Stimulated activated CD8-positive, alpha-beta memory T cell treated with anti-CD3 and anti-CD28 coated beads, Interleukin-15, amount 100 ng/mL, for 1 hour (primary cell): Measurements from ENCODE around the gene TBC1D9.

Experiments
- DNase-seq: peaks from one replicate; pipeline ENCODE4 v3.0.0-alpha.2; 2020; ENCODE audit warnings: low read depth

TBC1D9 gene

GRCh38 chr4:140690093-140690492 is 66.1 kb downstream of the TBC1D9 start:
- no peak for DNase-seq

GRCh38 chr4:140689623-140690022 is 66.6 kb downstream of the TBC1D9 start:
- DNase-seq, result no peak

- no peak for DNase-seq
Measured at GRCh38 chr4:140688711-140689598, 67.2 kb downstream of the TBC1D9 start.

GRCh38 chr4:140686796-140687195 is 69.4 kb downstream of the TBC1D9 start:
- no peak for DNase-seq

- no peak for DNase-seq
Measured at GRCh38 chr4:140684314-140684713, 71.9 kb downstream of the TBC1D9 start.

GRCh38 chr4:140681201-140681600 is 75.0 kb downstream of the TBC1D9 start:
- DNase-seq, result no peak

- no peak for DNase-seq
Measured at GRCh38 chr4:140680686-140681085, 75.5 kb downstream of the TBC1D9 start.

- DNase-seq, result no peak
Measured at GRCh38 chr4:140679576-140679975, 76.6 kb downstream of the TBC1D9 start.

- DNase-seq, result no peak
Measured at GRCh38 chr4:140675599-140676231, 80.5 kb downstream of the TBC1D9 start.

GRCh38 chr4:140673729-140674128 is 82.5 kb downstream of the TBC1D9 start:
- DNase-seq, result no peak

GRCh38 chr4:140672416-140672815 is 83.8 kb downstream of the TBC1D9 start:
- no peak for DNase-seq

GRCh38 chr4:140668111-140668510 is 88.1 kb downstream of the TBC1D9 start:
- no peak for DNase-seq

- DNase-seq, result no peak
Measured at GRCh38 chr4:140666889-140667614, 89.1 kb downstream of the TBC1D9 start.

- no peak for DNase-seq
Measured at GRCh38 chr4:140662082-140662869, 93.9 kb downstream of the TBC1D9 start.

GRCh38 chr4:140661550-140661949 is 94.6 kb downstream of the TBC1D9 start:
- no peak for DNase-seq

- DNase-seq, result no peak
Measured at GRCh38 chr4:140659943-140660700, 96.1 kb downstream of the TBC1D9 start.

GRCh38 chr4:140654495-140654814 is 101.7 kb downstream of the TBC1D9 start:
- DNase-seq, result no peak

- DNase-seq, result no peak
Measured at GRCh38 chr4:140653718-140654494, 102.3 kb downstream of the TBC1D9 start.

GRCh38 chr4:140652601-140653000 is 103.6 kb downstream of the TBC1D9 start:
- DNase-seq, result no peak

- no peak for DNase-seq
Measured at GRCh38 chr4:140648716-140649308, 107.4 kb downstream of the TBC1D9 start.
